Lower leg skin (tissue), 3 donors: ENCODE data around the gene PCGF1.

ENCODE experiments used
- POLR2A ChIP-seq, 2 donors: fragments of 450-650 bp; IDR thresholded peaks; one replicate each; pipeline ENCODE4 v1.6.1; 2016 to 2017; ENCODE audit warnings: antibody characterized with exemption in 2 of 2, mild to moderate bottlenecking in 1 of 2, moderate library complexity in 1 of 2
- TF ChIP-seq, protein P1 (sequence below), 3 donors: fragments of 450-650 bp; IDR thresholded peaks; one replicate each; pipeline ENCODE4 v1.5.1; 2016; ENCODE audit warnings: antibody characterized with exemption in 3 of 3, mild to moderate bottlenecking in 3 of 3, moderate library complexity in 2 of 3

DNA sequence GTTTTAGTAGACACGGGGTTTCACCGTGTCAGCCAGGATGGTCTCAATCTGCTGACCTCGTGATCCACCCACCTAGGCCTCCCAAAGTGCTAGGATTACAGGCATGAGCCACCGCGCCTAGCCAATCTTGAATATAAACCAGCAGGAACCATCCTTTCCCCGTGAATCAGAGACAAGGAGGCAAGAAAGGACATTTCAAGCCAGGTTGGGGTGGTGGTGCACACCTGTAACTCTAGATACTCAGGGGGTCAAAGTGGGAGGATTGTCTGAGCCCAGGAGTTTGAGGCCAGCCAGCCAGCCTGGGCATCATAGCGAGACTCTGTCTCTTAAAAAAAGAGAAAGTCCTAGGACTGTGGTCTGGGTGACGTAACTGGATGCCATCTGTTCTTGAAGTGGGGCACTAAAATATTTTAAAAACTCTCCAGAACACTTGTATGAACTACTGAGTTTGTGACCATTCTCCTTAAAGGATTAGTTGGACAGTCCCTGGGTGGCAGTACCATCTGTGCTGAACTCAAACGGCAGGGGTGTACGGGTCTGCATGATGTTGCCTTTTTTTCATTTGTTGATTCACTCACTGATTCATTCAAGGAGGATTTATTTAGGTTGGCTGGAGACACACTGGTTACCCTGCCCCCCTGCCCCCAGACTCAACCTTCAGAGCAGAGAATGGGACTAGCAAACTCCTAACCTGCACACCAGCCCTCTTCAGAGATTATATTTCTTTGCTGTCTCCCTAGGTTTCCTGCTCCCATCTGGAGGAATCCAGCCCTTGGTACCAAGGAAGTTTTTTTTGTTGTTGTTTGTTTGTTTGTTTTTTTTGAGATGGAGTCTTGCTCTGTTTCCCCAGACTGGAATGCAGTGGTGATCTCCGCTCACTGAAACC lies 3.9 kb upstream of the PCGF1 start:
- TF ChIP-seq, protein P1, sequence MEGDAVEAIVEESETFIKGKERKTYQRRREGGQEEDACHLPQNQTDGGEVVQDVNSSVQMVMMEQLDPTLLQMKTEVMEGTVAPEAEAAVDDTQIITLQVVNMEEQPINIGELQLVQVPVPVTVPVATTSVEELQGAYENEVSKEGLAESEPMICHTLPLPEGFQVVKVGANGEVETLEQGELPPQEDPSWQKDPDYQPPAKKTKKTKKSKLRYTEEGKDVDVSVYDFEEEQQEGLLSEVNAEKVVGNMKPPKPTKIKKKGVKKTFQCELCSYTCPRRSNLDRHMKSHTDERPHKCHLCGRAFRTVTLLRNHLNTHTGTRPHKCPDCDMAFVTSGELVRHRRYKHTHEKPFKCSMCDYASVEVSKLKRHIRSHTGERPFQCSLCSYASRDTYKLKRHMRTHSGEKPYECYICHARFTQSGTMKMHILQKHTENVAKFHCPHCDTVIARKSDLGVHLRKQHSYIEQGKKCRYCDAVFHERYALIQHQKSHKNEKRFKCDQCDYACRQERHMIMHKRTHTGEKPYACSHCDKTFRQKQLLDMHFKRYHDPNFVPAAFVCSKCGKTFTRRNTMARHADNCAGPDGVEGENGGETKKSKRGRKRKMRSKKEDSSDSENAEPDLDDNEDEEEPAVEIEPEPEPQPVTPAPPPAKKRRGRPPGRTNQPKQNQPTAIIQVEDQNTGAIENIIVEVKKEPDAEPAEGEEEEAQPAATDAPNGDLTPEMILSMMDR (IDR thresholded peaks at IDR 0.05) = no peak
- no peak for TF ChIP-seq POLR2A (IDR thresholded peaks at IDR 0.05)
